Measurements from ENCODE around the gene ESPN. TPM values are rescaled to one million over a fixed set of nuclear protein-coding genes. Genes with fewer than 3 reads are reported as not detected.

The ESPN gene
- total RNA-seq, 2 experiments from 2014 or later, result 2.0 to 3.9 TPM

GRCh38 chr1:6463120-6463412 lies 38.5 kb downstream of the ESPN start:
- Histone ChIP-seq H3K9me3 (ENCODE audit: control insufficient read depth in 1 of 2, insufficient read depth in 1 of 2, low read length in 2 of 2) (no peaks in the 10 kb centered on the region), H3K4me1 (ENCODE audit: insufficient read depth, low read length) (peaks cover 74% of the 10 kb centered on the region), H3K4me3 (ENCODE audit: low read length) (no peak overlapping the region), H3K27me3 (ENCODE audit: control insufficient read depth in 1 of 2, insufficient read depth in 2 of 2, low read length in 2 of 2) (no peaks in the 10 kb centered on the region), H3K36me3 (ENCODE audit: insufficient read depth, low read length) (peaks cover 36% of the 10 kb centered on the region), H3K27ac (ENCODE audit: low read depth in 1 of 2, low read length in 2 of 2) (peak overlapping the region; percentile 70 to 97)
- no peaks in the 10 kb centered on the region for H3K27me3 Mint-ChIP-seq
- intact Hi-C loops (cut with DNase I, micrococcal nuclease), result no loop called here
- ChIA-PET CTCF (interaction anchor here (1.2 to 4.9 kb wide), 5 partner anchors 8 to 39 kb away, joined by 3 to 34 read pairs (median 10); partner anchors contain the start of gene ESPN), POLR2A (interaction anchor here (0.8 to 6.9 kb wide), 4 partner anchors 8 to 114 kb away, joined by 3 to 40 read pairs (median 4); no protein-coding TSS in a partner anchor)
- DNase-seq (no peak), ATAC-seq (ENCODE audit: poor library complexity) (no peak)
- H3K4me1 Mint-ChIP-seq (ENCODE audit: low read depth), result peaks cover 64% of the 10 kb centered on the region
- H3K27ac Mint-ChIP-seq, result peak overlapping the region; percentile 96
- no peaks in the 10 kb centered on the region for H3K9me3 Mint-ChIP-seq
- no peak for TF ChIP-seq CTCF (IDR thresholded peaks at IDR 0.05)
- peaks cover 58% of the 10 kb centered on the region for H3K36me3 Mint-ChIP-seq (ENCODE audit: low read depth)
- peak overlapping the region; percentile 59 for H3K4me3 Mint-ChIP-seq

- intact Hi-C loops (cut with DNase I, micrococcal nuclease), result no loop called here
- peaks cover 68% of the 10 kb centered on the region for H3K4me1 ChIP-seq (ENCODE audit: insufficient read depth, low read length)
- peak overlapping the region; percentile 98 for H3K4me3 Mint-ChIP-seq
- H3K9me3 Mint-ChIP-seq, result no peaks in the 10 kb centered on the region
- H3K9me3 ChIP-seq (ENCODE audit: control insufficient read depth in 1 of 2, insufficient read depth in 1 of 2, low read length in 2 of 2), result no peaks in the 10 kb centered on the region
- no peak for ATAC-seq (ENCODE audit: poor library complexity)
- no peaks in the 10 kb centered on the region for H3K27me3 Mint-ChIP-seq
- peaks cover 38% of the 10 kb centered on the region for H3K36me3 ChIP-seq (ENCODE audit: insufficient read depth, low read length)
- POLR2A ChIA-PET, result interaction anchor here (0.6 to 6.9 kb wide), 5 partner anchors 10 to 1957 kb away, joined by 3 to 40 read pairs (median 3); no protein-coding TSS in a partner anchor
- peak overlapping the region; percentile 90 to 97 for H3K27ac ChIP-seq (ENCODE audit: low read depth in 1 of 2, low read length in 2 of 2)
- peak in 11 of 14 experiments; percentile 26 to 75 (median 58) for DNase-seq
- H3K27ac Mint-ChIP-seq, result peak overlapping the region; percentile 96
- H3K4me3 ChIP-seq (ENCODE audit: low read length), result peak overlapping the region; percentile 83
- CTCF ChIA-PET, result interaction anchor here (1.1 to 4.9 kb wide), 4 partner anchors 8 to 41 kb away, joined by 4 to 34 read pairs (median 12); partner anchors contain the start of gene ESPN
- TF ChIP-seq CTCF (IDR thresholded peaks at IDR 0.05), result no peak
- H3K36me3 Mint-ChIP-seq (ENCODE audit: low read depth), result peaks cover 55% of the 10 kb centered on the region
- H3K4me1 Mint-ChIP-seq (ENCODE audit: low read depth), result peaks cover 61% of the 10 kb centered on the region
- no peaks in the 10 kb centered on the region for H3K27me3 ChIP-seq (ENCODE audit: control insufficient read depth in 1 of 2, insufficient read depth in 2 of 2, low read length in 2 of 2)
Measured at GRCh38 chr1:6464514-6464836, 39.9 kb downstream of the ESPN start.

- POLR2A ChIA-PET, result interaction anchor here (0.6 to 6.9 kb wide), 3 partner anchors 11 to 1957 kb away, joined by 3 to 40 read pairs (median 4); no protein-coding TSS in a partner anchor
- Mint-ChIP-seq H3K4me3 (peak overlapping the region; percentile 98), H3K27ac (peak overlapping the region; percentile 96), H3K27me3 (no peaks in the 10 kb centered on the region), H3K9me3 (no peaks in the 10 kb centered on the region), H3K4me1 (ENCODE audit: low read depth) (peaks cover 57% of the 10 kb centered on the region), H3K36me3 (ENCODE audit: low read depth) (peaks cover 52% of the 10 kb centered on the region)
- no peak for TF ChIP-seq CTCF (IDR thresholded peaks at IDR 0.05)
- H3K27ac ChIP-seq (ENCODE audit: low read depth in 1 of 2, low read length in 2 of 2), result peak overlapping the region; percentile 90 to 97
- CTCF ChIA-PET, result interaction anchor here (1.0 to 4.9 kb wide), 4 partner anchors 10 to 473 kb away, joined by 3 to 34 read pairs (median 12); partner anchors contain the start of genes ESPN and NPHP4
- H3K36me3 ChIP-seq (ENCODE audit: insufficient read depth, low read length), result peaks cover 38% of the 10 kb centered on the region
- peak in 1 of 14 experiments; percentile 23 for DNase-seq
- no peak for ATAC-seq (ENCODE audit: poor library complexity)
- no peaks in the 10 kb centered on the region for H3K27me3 ChIP-seq (ENCODE audit: control insufficient read depth in 1 of 2, insufficient read depth in 2 of 2, low read length in 2 of 2)
- peaks cover 64% of the 10 kb centered on the region for H3K4me1 ChIP-seq (ENCODE audit: insufficient read depth, low read length)
- H3K4me3 ChIP-seq (ENCODE audit: low read length), result peak overlapping the region; percentile 83
- intact Hi-C loops (cut with DNase I, micrococcal nuclease), result loop anchor here in 1 of 2 experiments (1.0 kb wide), 1 partner anchor 10 kb away; no protein-coding TSS in a partner anchor
- H3K9me3 ChIP-seq (ENCODE audit: control insufficient read depth in 1 of 2, insufficient read depth in 1 of 2, low read length in 2 of 2), result no peaks in the 10 kb centered on the region
Measured at GRCh38 chr1:6464915-6465314, 40.3 kb downstream of the ESPN start.
